Bone marrow (tissue), 2 donors: ENCODE measurements around the gene UBASH3B.
A peak's percentile ranks its signal among the peaks of the same experiment; 100 is the strongest.

ENCODE experiments used
- DNase-seq, 2 donors: peaks; one replicate each; lab custom pipeline; 2025; lab: John Stamatoyannopoulos, UW

The UBASH3B gene

DNA sequence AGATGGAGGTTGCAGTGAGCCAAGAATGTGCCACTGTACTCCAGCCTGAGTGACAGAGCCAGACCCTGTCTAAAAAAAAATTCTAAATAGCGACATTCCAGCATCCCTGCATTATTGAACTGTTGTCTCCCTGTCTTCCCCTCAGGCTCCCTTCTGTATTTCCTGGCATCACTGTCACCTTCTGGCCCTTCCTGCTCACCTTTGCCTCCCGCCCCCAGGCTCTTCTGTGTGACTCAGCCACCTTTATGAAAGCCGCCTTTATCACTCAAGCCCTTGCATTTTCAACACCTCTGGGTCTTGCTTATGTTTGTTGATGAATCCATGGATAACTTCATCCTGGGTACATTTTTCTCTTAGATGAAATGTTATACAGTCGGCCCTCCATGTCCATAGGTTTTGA, 21.1 kb downstream of the UBASH3B start:
- no peak for DNase-seq

GRCh38 chr11:122677256-122677655, 21.7 kb downstream of the UBASH3B start:
- no peak for DNase-seq

- DNase-seq, result no peak
Observed at GRCh38 chr11:122678406-122678805, 22.9 kb downstream of the UBASH3B start.

DNA sequence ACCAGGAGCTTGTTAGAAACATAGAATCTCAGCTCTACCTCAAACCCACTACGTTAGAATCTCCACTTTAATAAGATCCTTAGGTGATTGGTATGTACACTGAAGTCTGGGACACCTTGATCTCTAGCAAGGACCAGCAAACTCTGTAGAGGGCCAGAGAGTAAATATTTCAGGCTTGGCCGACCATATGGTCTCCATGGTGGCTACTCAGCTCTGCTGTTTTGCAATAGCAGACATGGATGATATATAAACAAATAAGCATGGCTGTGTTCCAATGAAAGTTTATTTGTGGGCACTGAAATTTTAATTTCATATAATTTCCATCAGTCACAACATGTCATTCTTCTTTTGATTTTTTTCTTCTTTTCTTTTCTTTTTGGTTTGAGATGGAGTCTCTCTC, 23.9 kb downstream of the UBASH3B start:
- no peak for DNase-seq

DNA sequence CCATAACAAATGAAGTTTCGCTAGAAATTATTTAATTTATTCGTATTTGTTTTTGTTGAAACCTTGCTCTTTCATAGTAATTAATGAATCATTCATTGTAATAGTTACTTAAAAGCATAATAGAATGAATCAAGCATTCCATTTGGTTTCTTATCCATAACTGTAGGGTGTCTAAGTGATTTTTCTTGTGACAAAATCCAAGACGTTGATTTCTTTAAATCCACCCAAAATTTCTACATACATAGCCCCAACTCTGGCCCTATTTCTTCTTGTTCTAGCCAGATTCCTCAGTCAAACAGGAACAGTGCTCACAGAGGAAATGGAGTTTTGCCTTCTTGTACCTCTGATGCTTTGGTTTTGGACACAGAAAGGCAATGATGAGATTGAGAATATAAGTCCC, 25.5 kb downstream of the UBASH3B start:
- no peak for DNase-seq

- DNase-seq, result peak in 1 of 2 donors; percentile 89
Observed at GRCh38 chr11:122681735-122682134, 26.2 kb downstream of the UBASH3B start.

- DNase-seq, result no peak
Observed at GRCh38 chr11:122682464-122682863, 26.9 kb downstream of the UBASH3B start.

DNA sequence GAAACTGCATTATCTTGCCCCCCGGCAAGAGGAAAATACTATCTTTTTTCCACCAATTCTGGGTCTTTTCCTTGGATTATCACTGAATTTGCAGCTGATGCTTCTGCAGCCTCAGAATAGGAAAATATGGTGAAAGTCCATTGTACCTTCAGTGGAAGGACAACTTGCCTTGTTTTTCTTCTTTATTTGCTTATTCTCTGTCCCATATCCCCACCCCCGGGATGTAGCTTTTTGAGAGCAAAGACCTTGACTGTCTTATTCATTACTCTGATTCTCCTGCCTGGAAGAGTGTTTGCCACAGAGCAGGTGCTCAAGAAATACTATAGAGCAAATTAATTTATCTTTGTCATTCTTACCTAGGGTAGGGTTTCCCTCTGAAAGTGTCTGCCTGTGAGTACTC, 29.5 kb downstream of the UBASH3B start:
- DNase-seq, result no peak

GRCh38 chr11:122686111-122686510, 30.6 kb downstream of the UBASH3B start:
- no peak for DNase-seq

GRCh38 chr11:122690384-122690783, 34.9 kb downstream of the UBASH3B start:
- DNase-seq, result no peak

GRCh38 chr11:122690801-122691548, 35.5 kb downstream of the UBASH3B start:
- peak in 1 of 2 donors; percentile 38 for DNase-seq

DNA sequence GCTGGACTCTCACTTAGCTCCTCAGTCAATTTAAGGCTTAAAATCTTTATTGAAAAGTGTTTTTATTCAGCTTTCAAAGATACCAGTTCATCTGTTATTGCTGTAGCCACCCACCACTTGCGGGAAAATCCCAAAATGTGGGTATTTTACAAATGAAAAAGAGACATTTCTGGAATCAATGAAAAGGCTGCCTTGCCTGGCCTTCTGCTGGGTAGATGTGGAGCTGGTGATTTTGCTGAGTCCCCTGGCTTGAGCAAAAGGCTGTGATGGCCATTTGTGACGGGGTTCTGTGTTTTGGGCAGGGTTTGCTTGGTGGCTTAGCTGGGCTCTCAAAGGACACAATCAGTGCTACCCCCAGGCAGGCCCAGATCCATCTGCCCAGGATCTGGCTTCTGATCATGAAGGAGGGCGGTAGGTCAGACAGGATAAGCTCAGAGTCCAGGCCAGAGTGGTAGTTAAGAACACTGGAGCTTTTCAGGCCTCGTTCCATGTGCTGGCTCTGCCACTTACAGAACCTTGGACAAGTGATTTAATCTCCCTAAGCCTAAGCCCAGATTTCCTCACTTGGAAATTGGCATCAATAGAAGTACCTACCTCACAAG, 36.1 kb downstream of the UBASH3B start:
- DNase-seq, result no peak

GRCh38 chr11:122692444-122692843, 36.9 kb downstream of the UBASH3B start:
- no peak for DNase-seq

DNA sequence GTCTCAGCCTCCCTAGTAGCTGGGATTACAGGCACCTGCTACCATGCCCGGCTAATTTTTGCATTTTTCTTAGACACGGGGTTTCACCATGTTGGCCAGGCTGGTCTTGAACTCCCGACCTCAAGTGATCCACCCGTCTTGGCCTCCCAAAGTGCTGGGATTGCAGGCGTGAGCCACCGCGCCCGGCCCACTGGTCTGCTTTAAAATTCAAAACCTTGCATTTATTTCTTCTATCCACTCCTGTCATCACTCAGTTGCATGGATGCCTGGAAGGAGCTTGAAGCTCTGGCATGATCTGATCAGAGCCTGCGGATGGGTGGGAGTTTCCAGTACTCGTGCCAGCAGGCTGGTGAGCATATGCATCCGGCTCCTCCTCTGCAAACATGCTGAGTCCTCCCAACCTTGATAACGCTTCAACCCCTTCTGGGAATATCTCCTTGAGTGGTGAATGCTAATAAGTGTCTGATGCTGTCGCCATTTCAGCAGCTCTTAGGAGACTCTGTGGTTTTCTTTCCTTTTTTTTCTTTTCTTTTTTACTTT, 39.6 kb downstream of the UBASH3B start:
- DNase-seq, result no peak

DNA sequence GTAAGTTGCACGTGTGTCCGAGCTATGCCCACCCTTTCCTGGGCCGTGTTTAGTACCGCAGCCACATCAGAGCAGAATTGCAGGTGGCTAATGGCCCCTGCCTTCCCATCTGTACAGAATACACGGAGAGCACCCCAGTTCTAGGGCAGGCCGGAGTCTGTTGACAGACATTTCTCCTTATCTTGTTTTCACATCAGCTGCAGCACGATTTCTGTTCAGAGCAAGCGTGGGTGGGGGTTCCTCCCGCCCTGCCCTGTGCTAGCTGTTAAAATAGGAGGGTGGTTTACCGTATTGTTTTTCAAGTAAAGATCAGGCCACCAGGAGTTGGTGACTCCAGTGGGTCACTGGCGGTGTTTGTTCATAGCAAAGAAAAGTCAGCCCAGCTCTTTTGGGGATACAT, 41.1 kb downstream of the UBASH3B start:
- DNase-seq, result peak in 1 of 2 donors; percentile 89

GRCh38 chr11:122697636-122698167, 42.2 kb downstream of the UBASH3B start:
- peak in 1 of 2 donors; percentile 99 for DNase-seq

GRCh38 chr11:122698392-122698791, 42.9 kb downstream of the UBASH3B start:
- no peak for DNase-seq

DNA sequence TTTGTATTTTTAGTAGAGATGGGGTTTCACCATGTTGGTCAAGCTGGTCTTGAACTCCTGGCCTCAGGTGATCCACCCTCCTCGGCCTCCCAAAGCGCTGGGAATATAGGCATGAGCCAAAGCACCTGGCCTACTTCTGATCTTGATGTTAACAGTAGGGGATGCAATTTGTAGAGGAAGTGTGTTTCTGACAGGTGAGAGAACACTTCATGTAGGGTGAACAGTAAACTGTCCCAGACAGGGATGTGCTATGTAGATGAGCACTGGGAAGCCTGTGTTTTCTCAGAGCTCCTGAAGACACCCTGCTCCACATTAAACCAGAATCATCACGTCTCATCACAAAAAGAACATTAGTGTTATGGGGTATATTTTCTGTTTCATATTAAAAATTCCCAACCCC, 45.1 kb downstream of the UBASH3B start:
- DNase-seq, result no peak

- DNase-seq, result no peak
Observed at GRCh38 chr11:122701143-122701542, 45.6 kb downstream of the UBASH3B start.

DNA sequence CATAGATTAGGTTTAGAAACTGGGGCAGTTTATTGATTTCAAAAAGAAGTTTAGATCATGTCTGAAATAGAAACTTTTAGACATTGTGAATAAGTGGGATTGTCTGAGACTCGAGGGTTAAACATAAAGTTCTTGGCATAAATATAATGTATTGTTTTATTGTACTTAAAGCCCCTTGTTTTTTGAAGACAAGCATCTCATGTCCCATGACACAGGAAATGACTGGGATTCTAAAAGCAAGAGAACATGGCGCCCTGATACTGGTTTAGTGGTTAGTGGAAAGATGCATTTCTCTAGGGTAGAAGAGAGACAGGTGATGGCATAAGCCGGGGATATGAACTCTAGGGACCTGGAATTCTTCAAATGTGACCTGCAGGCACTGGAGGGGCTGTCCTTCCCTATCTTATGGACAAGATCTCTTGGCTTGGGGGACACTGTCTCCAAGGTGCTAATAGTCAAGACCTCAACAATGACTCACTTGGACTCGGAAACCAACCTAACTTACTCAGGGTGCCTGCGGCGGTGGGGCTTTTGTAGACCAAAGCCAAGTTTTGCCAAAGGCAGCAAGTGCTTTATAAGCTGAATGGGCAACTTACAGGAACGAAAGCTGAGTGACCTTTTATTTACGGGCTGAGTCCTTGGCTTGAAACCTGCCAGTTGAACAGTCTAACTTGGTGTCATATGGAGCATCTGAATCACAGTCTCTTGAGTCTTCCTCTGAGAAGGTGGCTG, 48.2 kb downstream of the UBASH3B start:
- DNase-seq, result no peak

DNA sequence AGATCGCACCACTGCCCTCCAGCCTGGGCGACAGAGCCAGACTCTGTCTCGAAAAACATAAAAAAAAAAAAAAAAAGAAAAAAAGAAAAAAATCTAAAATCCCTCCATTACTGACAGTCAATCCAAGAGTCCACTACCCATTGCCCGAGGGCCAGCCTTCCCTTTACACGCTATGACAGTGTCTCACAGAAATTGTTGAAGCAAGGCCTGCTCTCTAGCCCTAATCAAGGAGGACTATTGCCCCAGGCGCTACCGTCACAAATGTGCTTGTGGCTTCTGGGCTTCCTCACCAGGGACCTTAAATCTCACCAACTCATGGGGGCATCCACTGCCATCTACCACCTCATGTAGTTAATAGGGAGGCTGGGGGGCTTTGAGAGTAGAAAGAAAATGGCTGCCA, 49.9 kb downstream of the UBASH3B start:
- DNase-seq, result no peak

GRCh38 chr11:122706291-122707088, 51.0 kb downstream of the UBASH3B start:
- DNase-seq, result no peak
